GM23338 (cell line): ENCODE results near the gene MRPL44. TPM values are rescaled to one million over a fixed set of nuclear protein-coding genes. Genes with fewer than 3 reads are reported as not detected.

Source experiments
- ATAC-seq: fragments of 200-7000 bp; cut with Tn5 transposase; 3 replicates; pipeline ENCODE4 v1.9.1; 2020
- DNase-seq: peaks from one replicate; pipeline ENCODE4 v3.0.0-alpha.2; 2015; ENCODE audit warnings: low spot score
- H2AFZ ChIP-seq: fragments of 200-600 bp; sonication (generic); 2 replicates; pipeline ENCODE4 v1.8.0; 2016; ENCODE audit warnings: antibody characterized with exemption, mild to moderate bottlenecking, moderate library complexity
- H3F3A ChIP-seq: fragments of 200-600 bp; sonication (generic); replicated peaks from 2 replicates; pipeline ENCODE4 v1.8.0; 2017; ENCODE audit warnings: antibody characterized with exemption, mixed run types, low read depth
- H3K27ac ChIP-seq: fragments of 200-600 bp; sonication (generic); 2 replicates; pipeline ENCODE4 v1.6.1; 2016; ENCODE audit warnings: low read depth
- H3K27me3 ChIP-seq: fragments of 200-600 bp; sonication (generic); 2 replicates; pipeline ENCODE4 v1.8.0; 2016; ENCODE audit warnings: mild to moderate bottlenecking, mixed run types, moderate library complexity; ENCODE audit not compliant: insufficient read depth
- H3K36me3 ChIP-seq: fragments of 200-600 bp; sonication (generic); 2 replicates; pipeline ENCODE4 v1.8.0; 2016; ENCODE audit warnings: mild to moderate bottlenecking; ENCODE audit not compliant: insufficient read depth
- H3K4me1 ChIP-seq: fragments of 200-600 bp; sonication (generic); 2 replicates; pipeline ENCODE4 v1.8.0; 2016; ENCODE audit warnings: mild to moderate bottlenecking, moderate library complexity; ENCODE audit not compliant: insufficient read depth
- H3K4me2 ChIP-seq: fragments of 200-600 bp; sonication (generic); 2 replicates; pipeline ENCODE4 v1.7.1; 2017; ENCODE audit warnings: mixed run types
- H3K4me3 ChIP-seq: fragments of 200-600 bp; sonication (generic); 2 replicates; pipeline ENCODE4 v1.6.1; 2016; ENCODE audit warnings: mixed run types
- H3K79me2 ChIP-seq: fragments of 200-600 bp; sonication (generic); replicated peaks from 2 replicates; pipeline ENCODE4 v1.8.0; 2017; ENCODE audit warnings: mild to moderate bottlenecking; ENCODE audit not compliant: insufficient read depth
- H3K9me2 ChIP-seq: fragments of 200-600 bp; sonication (generic); 2 replicates; pipeline ENCODE4 v1.8.0; 2017; ENCODE audit not compliant: insufficient read depth
- H4K20me1 ChIP-seq: fragments of 200-600 bp; sonication (generic); replicated peaks from 2 replicates; pipeline ENCODE4 v1.8.0; 2017; ENCODE audit warnings: mild to moderate bottlenecking; ENCODE audit not compliant: insufficient read depth
- H3K27ac Mint-ChIP-seq: 2 replicates; pipeline ENCODE4 v1.8.0; 2020; ENCODE audit warnings: inconsistent platforms, mild to moderate bottlenecking, moderate library complexity, mixed read lengths
- H3K27me3 Mint-ChIP-seq: 3 replicates; pipeline ENCODE4 v1.8.0; 2022; ENCODE audit warnings: low read depth, mild to moderate bottlenecking, moderate library complexity, mixed read lengths, inconsistent platforms; ENCODE audit not compliant: insufficient read depth, poor library complexity
- H3K36me3 Mint-ChIP-seq: 3 replicates; pipeline ENCODE4 v1.8.0; 2021; ENCODE audit warnings: low read depth, mild to moderate bottlenecking, inconsistent platforms, moderate library complexity, mixed read lengths
- H3K4me1 Mint-ChIP-seq: 3 replicates; pipeline ENCODE4 v1.8.0; 2020; ENCODE audit warnings: mild to moderate bottlenecking, inconsistent platforms, mixed read lengths
- H3K4me3 Mint-ChIP-seq: 3 replicates; pipeline ENCODE4 v1.8.0; 2021; ENCODE audit warnings: moderate library complexity, mild to moderate bottlenecking, inconsistent platforms, mixed read lengths
- H3K9me3 Mint-ChIP-seq: 3 replicates; pipeline ENCODE4 v1.8.0; 2020; ENCODE audit warnings: moderate library complexity, mild to moderate bottlenecking, inconsistent platforms, mixed read lengths
- CTCF ChIP-seq, 2 experiments: fragments of 200-600 bp in 1 of 2; sonication (generic) in 1 of 2; conservative IDR thresholded peaks; 2 replicates each; pipeline versions ENCODE4 v1.5.1 to v1.6.1; 2016 to 2017; ENCODE audit warnings: antibody characterized with exemption in 2 of 2, low read depth in 2 of 2, mild to moderate bottlenecking in 2 of 2, moderate library complexity in 1 of 2
- EZH2 ChIP-seq: fragments of 200-600 bp; sonication (generic); IDR thresholded peaks from one replicate; pipeline ENCODE4 v1.8.0; 2017; ENCODE audit warnings: antibody characterized with exemption, mild to moderate bottlenecking, low read depth; ENCODE audit not compliant: unreplicated experiment
- EZH2phosphoT487 ChIP-seq: fragments of 200-600 bp; sonication (generic); IDR thresholded peaks from one replicate; pipeline ENCODE4 v1.8.1; 2018; ENCODE audit warnings: antibody characterized with exemption; ENCODE audit not compliant: unreplicated experiment
- NANOG ChIP-seq: IDR thresholded peaks from 2 replicates; pipeline ENCODE4 v1.6.1; 2016; ENCODE audit warnings: antibody characterized with exemption, borderline replicate concordance
- POLR2AphosphoS5 ChIP-seq: IDR thresholded peaks from 2 replicates; pipeline ENCODE4 v1.6.1; 2016; ENCODE audit warnings: antibody characterized with exemption, low read depth
- REST ChIP-seq: IDR thresholded peaks from one replicate; pipeline ENCODE4 v1.6.1; 2018; ENCODE audit warnings: antibody characterized with exemption; ENCODE audit not compliant: unreplicated experiment
- STAT1 ChIP-seq: IDR thresholded peaks from one replicate; pipeline ENCODE4 v1.6.1; 2016; ENCODE audit warnings: antibody characterized with exemption; ENCODE audit not compliant: unreplicated experiment
- ZNF114 ChIP-seq: fragments of 250-450 bp; sonication (Bioruptor Pico); IDR thresholded peaks from 2 replicates; pipeline ENCODE4 v1.5.0; 2020; ENCODE audit warnings: mild to moderate bottlenecking, moderate library complexity
- polyA plus RNA-seq: library from polyadenylated mRNA; unstranded; fragments of >200 nt; fragmentation: Nextera tagmentation; extraction: Ambion mirVana; gene quantifications from 2 replicates; pipeline ENCODE4 v1.2.1, GENCODE V29; 2016
- total RNA-seq: library from RNA; depleted of rRNA; stranded (reverse); fragments of >200 nt; shearing (Covaris generic); gene quantifications from 2 replicates; pipeline ENCODE4 v1.2.3, GENCODE V29; 2014
- TF ChIP-seq, protein P1 (sequence below): IDR thresholded peaks from 2 replicates; pipeline ENCODE4 v1.6.1; 2016; ENCODE audit warnings: antibody characterized with exemption

MRPL44 gene
- total and polyA plus RNA-seq, 2 experiments from 2014 or later = 38.4 to 55.8 TPM

- peaks cover 49% of the 10 kb centered on the region for H3K4me1 Mint-ChIP-seq
- H4K20me1 ChIP-seq = peaks cover 10% of the 10 kb centered on the region; the same call in 1 of the 2 replicates
- DNase-seq (no peak), ATAC-seq (no peak)
- no peak overlapping the region for H2AFZ ChIP-seq
- H3F3A ChIP-seq = no peaks in the 10 kb centered on the region
- H3K4me3 Mint-ChIP-seq = no peak overlapping the region
- peaks cover 23% of the 10 kb centered on the region for H3K36me3 Mint-ChIP-seq
- peaks cover 84% of the 10 kb centered on the region for H3K79me2 ChIP-seq
- H3K27me3 Mint-ChIP-seq = peaks cover 4% of the 10 kb centered on the region
- H3K36me3 ChIP-seq = no peaks in the 10 kb centered on the region
- H3K27me3 ChIP-seq = no peaks in the 10 kb centered on the region
- no peaks in the 10 kb centered on the region for H3K9me2 ChIP-seq
- no peak overlapping the region for H3K27ac Mint-ChIP-seq
- H3K4me2 ChIP-seq = 0 out of 2 replicates have a peak overlapping the region, but pooled peaks have one; percentile 18
- peaks cover 60% of the 10 kb centered on the region for H3K4me1 ChIP-seq
- peaks cover 3% of the 10 kb centered on the region; the same call in 1 of the 3 replicates for H3K9me3 Mint-ChIP-seq
- TF ChIP-seq REST (no peak), EZH2 (no peak), POLR2AphosphoS5 (no peak), EZH2phosphoT487 (no peak)
- TF ChIP-seq, protein P1, sequence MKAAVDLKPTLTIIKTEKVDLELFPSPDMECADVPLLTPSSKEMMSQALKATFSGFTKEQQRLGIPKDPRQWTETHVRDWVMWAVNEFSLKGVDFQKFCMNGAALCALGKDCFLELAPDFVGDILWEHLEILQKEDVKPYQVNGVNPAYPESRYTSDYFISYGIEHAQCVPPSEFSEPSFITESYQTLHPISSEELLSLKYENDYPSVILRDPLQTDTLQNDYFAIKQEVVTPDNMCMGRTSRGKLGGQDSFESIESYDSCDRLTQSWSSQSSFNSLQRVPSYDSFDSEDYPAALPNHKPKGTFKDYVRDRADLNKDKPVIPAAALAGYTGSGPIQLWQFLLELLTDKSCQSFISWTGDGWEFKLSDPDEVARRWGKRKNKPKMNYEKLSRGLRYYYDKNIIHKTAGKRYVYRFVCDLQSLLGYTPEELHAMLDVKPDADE = no peak
- no peak overlapping the region for H3K27ac ChIP-seq
- H3K4me3 ChIP-seq = no peak overlapping the region
These were observed 15.5 kb upstream of the MRPL44 start for GRCh38 chr2:223941579-223942277.

GRCh38 chr2:223943135-223943534 lies 14.1 kb upstream of the MRPL44 start:
- ATAC-seq (no peak), DNase-seq (no peak)
- Histone ChIP-seq H3K27me3 (no peaks in the 10 kb centered on the region), H2AFZ (no peak overlapping the region), H3K4me3 (peak overlapping the region; percentile 95), H3K79me2 (peaks cover 74% of the 10 kb centered on the region), H3K4me1 (peaks cover 62% of the 10 kb centered on the region), H3K36me3 (no peaks in the 10 kb centered on the region), H3K27ac (peak overlapping the region; percentile 81; the same call in 1 of the 2 replicates), H3K9me2 (no peaks in the 10 kb centered on the region), H4K20me1 (peaks cover 10% of the 10 kb centered on the region; the same call in 1 of the 2 replicates), H3K4me2 (peak overlapping the region; percentile 98), H3F3A (no peaks in the 10 kb centered on the region)
- Mint-ChIP-seq H3K27ac (no peak overlapping the region), H3K4me1 (peaks cover 46% of the 10 kb centered on the region), H3K4me3 (peak overlapping the region; percentile 96), H3K27me3 (peaks cover 9% of the 10 kb centered on the region), H3K9me3 (peaks cover 3% of the 10 kb centered on the region; the same call in 1 of the 3 replicates), H3K36me3 (peaks cover 23% of the 10 kb centered on the region)
- TF ChIP-seq REST (no peak), ZNF114 (CRISPR knock-in tag) (no peak), EZH2 (no peak), EZH2phosphoT487 (no peak), STAT1 (no peak), CTCF (conservative IDR thresholded peaks at IDR 0.05; ENCODE audit: low read depth in 2 of 2) (no peak), NANOG (no peak)
- TF ChIP-seq, protein P1 = no peak
